Naive thymus-derived CD8-positive, alpha-beta T cell (primary cell): ENCODE results near the gene C10orf71. TPM values are rescaled to one million over a fixed set of nuclear protein-coding genes. Genes with fewer than 3 reads are reported as not detected.

Source experiments
- ATAC-seq, 2 donors: fragments of 150-1000 bp; cut with Tn5 transposase in 1 of 2; sonication (Bioruptor Pico), chemical (Tn5 transposase) in 1 of 2; 1 replicate in 1 of 2; 2 replicates in 1 of 2; pipeline ENCODE4 v1.10.0; 2021; ENCODE audit warnings: mild to moderate bottlenecking in 2 of 2, moderate library complexity in 2 of 2
- POLR2A ChIA-PET: fragments of 350-600 bp; sonication (Branson Sonifier 250); formaldehyde crosslinking; loops from one replicate; lab custom pipeline; 2021; ENCODE audit warnings: antibody characterized with exemption; lab: Charles Lee
- DNase-seq, 10 donors: peaks; one replicate each; pipeline versions ENCODE4 v3.0.0 to v3.0.0-alpha.2; 2020 to 2022
- H3K27ac Mint-ChIP-seq, 10 donors: one replicate each; pipeline ENCODE4 v1.8.0; 2020 to 2022; ENCODE audit warnings: mild to moderate bottlenecking in 10 of 10, mixed read lengths in 10 of 10, moderate library complexity in 4 of 10, inconsistent platforms in 1 of 10
- H3K27me3 Mint-ChIP-seq, 5 donors: one replicate each; pipeline ENCODE4 v1.8.0; 2021 to 2022; ENCODE audit warnings: mixed read lengths in 5 of 5
- H3K36me3 Mint-ChIP-seq, 3 donors: one replicate each; pipeline ENCODE4 v1.8.0; 2020 to 2022; ENCODE audit warnings: mixed read lengths in 3 of 3, mild to moderate bottlenecking in 2 of 3, inconsistent platforms in 1 of 3
- H3K4me1 Mint-ChIP-seq, 4 donors: one replicate each; pipeline ENCODE4 v1.8.0; 2021 to 2022; ENCODE audit warnings: mixed read lengths in 4 of 4
- H3K4me3 Mint-ChIP-seq, 10 donors: one replicate each; pipeline ENCODE4 v1.8.0; 2020 to 2022; ENCODE audit warnings: mild to moderate bottlenecking in 10 of 10, mixed read lengths in 10 of 10, moderate library complexity in 6 of 10, inconsistent platforms in 1 of 10
- H3K9me3 Mint-ChIP-seq, 9 donors: one replicate each; pipeline ENCODE4 v1.8.0; 2020 to 2022; ENCODE audit warnings: mixed read lengths in 9 of 9, mild to moderate bottlenecking in 3 of 9, inconsistent platforms in 1 of 9, moderate library complexity in 1 of 9
- polyA plus RNA-seq, 3 donors: library from polyadenylated mRNA; unstranded; fragments of 300-500 nt; fragmentation: Illumina TruSeq; gene quantifications; one replicate each; pipeline ENCODE4 v1.2.3, GENCODE V29; 2021
- total RNA-seq, 8 experiments: library from RNA in 2 of 8; stranded (reverse) in 2 of 8; gene quantifications; one replicate each; pipeline ENCODE4 v1.2.3 and lab custom pipeline; 2021 to 2026

The C10orf71 gene
- total and polyA plus RNA-seq, 5 experiments from 2014 or later, result not detected

- Mint-ChIP-seq H3K9me3 (no peaks in the 10 kb centered on the region), H3K36me3 (no peaks in the 10 kb centered on the region), H3K4me1 (peaks cover 0 to 7% (median 0%) of the 10 kb centered on the region in 4 donors), H3K27ac (no peak overlapping the region), H3K4me3 (no peak overlapping the region), H3K27me3 (peaks cover 0 to 2% (median 0%) of the 10 kb centered on the region in 5 donors)
- ATAC-seq (no peak), DNase-seq (no peak)
- POLR2A ChIA-PET, result no interaction called here
Measured at GRCh38 chr10:49278497-49278981, 20.4 kb upstream of the C10orf71 start.

- no peak for ATAC-seq
- no peak overlapping the region for H3K4me3 Mint-ChIP-seq
- POLR2A ChIA-PET, result no interaction called here
Measured at GRCh38 chr10:49279015-49279880, 19.7 kb upstream of the C10orf71 start.

GRCh38 chr10:49280001-49280408 lies 19.0 kb upstream of the C10orf71 start:
- DNase-seq (no peak), ATAC-seq (no peak)
- H3K27me3 Mint-ChIP-seq, result peaks cover 0 to 2% (median 0%) of the 10 kb centered on the region in 5 donors

More at GRCh38 chr10:49279015-49279880, 19.7 kb upstream of the C10orf71 start:
- Mint-ChIP-seq H3K9me3 (no peaks in the 10 kb centered on the region), H3K4me1 (peaks cover 0 to 6% (median 0%) of the 10 kb centered on the region in 4 donors), H3K36me3 (no peaks in the 10 kb centered on the region), H3K27me3 (peaks cover 0 to 2% (median 0%) of the 10 kb centered on the region in 5 donors), H3K27ac (no peak overlapping the region)
- DNase-seq, result no peak

GRCh38 chr10:49281461-49281860 lies 17.5 kb upstream of the C10orf71 start:
- no peak overlapping the region for H3K4me3 Mint-ChIP-seq
- no peak for ATAC-seq
- peaks cover 0 to 8% (median 1%) of the 10 kb centered on the region in 4 donors for H3K4me1 Mint-ChIP-seq
- H3K27ac Mint-ChIP-seq, result no peak overlapping the region
- no peaks in the 10 kb centered on the region for H3K9me3 Mint-ChIP-seq
- DNase-seq, result no peak
- H3K36me3 Mint-ChIP-seq, result no peaks in the 10 kb centered on the region
- peaks cover 0 to 2% (median 0%) of the 10 kb centered on the region in 5 donors for H3K27me3 Mint-ChIP-seq
- POLR2A ChIA-PET, result no interaction called here

More at GRCh38 chr10:49280001-49280408, 19.0 kb upstream of the C10orf71 start:
- POLR2A ChIA-PET, result no interaction called here
- Mint-ChIP-seq H3K27ac (no peak overlapping the region), H3K4me1 (peaks cover 0 to 6% (median 1%) of the 10 kb centered on the region in 4 donors), H3K36me3 (no peaks in the 10 kb centered on the region), H3K4me3 (no peak overlapping the region), H3K9me3 (no peaks in the 10 kb centered on the region)

- H3K27me3 Mint-ChIP-seq, result peaks cover 0 to 2% (median 0%) of the 10 kb centered on the region in 5 donors
- DNase-seq, result no peak
- ATAC-seq, result no peak
- H3K4me1 Mint-ChIP-seq, result peaks cover 0 to 8% (median 1%) of the 10 kb centered on the region in 4 donors
- H3K4me3 Mint-ChIP-seq, result no peak overlapping the region
- no peaks in the 10 kb centered on the region for H3K36me3 Mint-ChIP-seq
- no peak overlapping the region for H3K27ac Mint-ChIP-seq
- no peaks in the 10 kb centered on the region for H3K9me3 Mint-ChIP-seq
- POLR2A ChIA-PET, result no interaction called here
Measured at GRCh38 chr10:49282306-49282705, 16.7 kb upstream of the C10orf71 start.

GRCh38 chr10:49282879-49283341 lies 16.1 kb upstream of the C10orf71 start:
- ATAC-seq (no peak), DNase-seq (no peak)
- peak overlapping the region in 1 of 10 donors; percentile 11 for H3K27ac Mint-ChIP-seq
- peaks cover 0 to 2% (median 0%) of the 10 kb centered on the region in 5 donors for H3K27me3 Mint-ChIP-seq
- peaks cover 0 to 8% (median 1%) of the 10 kb centered on the region in 4 donors for H3K4me1 Mint-ChIP-seq
- POLR2A ChIA-PET, result no interaction called here
- H3K9me3 Mint-ChIP-seq, result no peaks in the 10 kb centered on the region
- H3K36me3 Mint-ChIP-seq, result no peaks in the 10 kb centered on the region
- H3K4me3 Mint-ChIP-seq, result no peak overlapping the region

- peaks cover 0 to 8% (median 1%) of the 10 kb centered on the region in 4 donors for H3K4me1 Mint-ChIP-seq
- DNase-seq (no peak), ATAC-seq (no peak)
- H3K36me3 Mint-ChIP-seq, result no peaks in the 10 kb centered on the region
- POLR2A ChIA-PET, result no interaction called here
- H3K27me3 Mint-ChIP-seq, result peaks cover 0 to 2% (median 0%) of the 10 kb centered on the region in 5 donors
- no peak overlapping the region for H3K4me3 Mint-ChIP-seq
- H3K9me3 Mint-ChIP-seq, result no peaks in the 10 kb centered on the region
- no peak overlapping the region for H3K27ac Mint-ChIP-seq
Measured at GRCh38 chr10:49283491-49283890, 15.5 kb upstream of the C10orf71 start.

- H3K4me1 Mint-ChIP-seq, result peaks cover 0 to 8% (median 1%) of the 10 kb centered on the region in 4 donors
- no peak overlapping the region for H3K4me3 Mint-ChIP-seq
- H3K27me3 Mint-ChIP-seq, result peaks cover 0 to 2% (median 0%) of the 10 kb centered on the region in 5 donors
- ATAC-seq, result no peak
- no peaks in the 10 kb centered on the region for H3K36me3 Mint-ChIP-seq
- no peak for DNase-seq
- H3K9me3 Mint-ChIP-seq, result no peaks in the 10 kb centered on the region
- POLR2A ChIA-PET, result no interaction called here
- H3K27ac Mint-ChIP-seq, result no peak overlapping the region
Measured at GRCh38 chr10:49284356-49284755, 14.6 kb upstream of the C10orf71 start.

GRCh38 chr10:49285232-49285631 lies 13.7 kb upstream of the C10orf71 start:
- Mint-ChIP-seq H3K27me3 (peaks cover 0 to 2% (median 0%) of the 10 kb centered on the region in 5 donors), H3K4me1 (peaks cover 0 to 4% (median 1%) of the 10 kb centered on the region in 4 donors), H3K36me3 (no peaks in the 10 kb centered on the region), H3K27ac (peak overlapping the region in 1 of 10 donors; percentile 22), H3K9me3 (no peaks in the 10 kb centered on the region), H3K4me3 (no peak overlapping the region)
- POLR2A ChIA-PET, result no interaction called here
- ATAC-seq, result no peak
- DNase-seq, result no peak

GRCh38 chr10:49286686-49287085 lies 12.3 kb upstream of the C10orf71 start:
- POLR2A ChIA-PET, result no interaction called here
- ATAC-seq, result no peak
- H3K4me3 Mint-ChIP-seq, result no peak overlapping the region

GRCh38 chr10:49287689-49288340 lies 11.2 kb upstream of the C10orf71 start:
- H3K36me3 Mint-ChIP-seq, result no peaks in the 10 kb centered on the region
- POLR2A ChIA-PET, result no interaction called here
- ATAC-seq, result no peak

More at GRCh38 chr10:49286686-49287085, 12.3 kb upstream of the C10orf71 start:
- Mint-ChIP-seq H3K4me1 (peaks cover 0 to 4% (median 1%) of the 10 kb centered on the region in 4 donors), H3K36me3 (no peaks in the 10 kb centered on the region), H3K9me3 (no peaks in the 10 kb centered on the region), H3K27me3 (peaks cover 0 to 3% (median 0%) of the 10 kb centered on the region in 5 donors), H3K27ac (no peak overlapping the region)
- DNase-seq, result no peak

GRCh38 chr10:49288341-49289065 lies 10.5 kb upstream of the C10orf71 start:
- POLR2A ChIA-PET, result no interaction called here
- Mint-ChIP-seq H3K27ac (no peak overlapping the region), H3K4me1 (peaks cover 0 to 3% (median 1%) of the 10 kb centered on the region in 4 donors), H3K4me3 (no peak overlapping the region), H3K9me3 (no peaks in the 10 kb centered on the region), H3K36me3 (no peaks in the 10 kb centered on the region), H3K27me3 (peaks cover 0 to 4% (median 3%) of the 10 kb centered on the region in 5 donors)
- ATAC-seq (no peak), DNase-seq (no peak)

More at GRCh38 chr10:49287689-49288340, 11.2 kb upstream of the C10orf71 start:
- DNase-seq, result no peak
- peaks cover 0 to 4% (median 1%) of the 10 kb centered on the region in 4 donors for H3K4me1 Mint-ChIP-seq
- H3K27me3 Mint-ChIP-seq, result peaks cover 0 to 4% (median 3%) of the 10 kb centered on the region in 5 donors
- no peak overlapping the region for H3K27ac Mint-ChIP-seq
- no peak overlapping the region for H3K4me3 Mint-ChIP-seq
- no peaks in the 10 kb centered on the region for H3K9me3 Mint-ChIP-seq
